ENCODE data around the gene PAXX.

PAXX gene

GRCh38 chr9:137034709-137035506 lies 42.7 kb downstream of the PAXX start:
- peaks cover 27% of the 10 kb centered on the region for H3K4me1 Mint-ChIP-seq (ENCODE audit: low read depth)
- no peaks in the 10 kb centered on the region for H3K9me3 Mint-ChIP-seq
- H3K36me3 Mint-ChIP-seq (ENCODE audit: low read depth), result no peaks in the 10 kb centered on the region
- peak overlapping the region; percentile 72 for H3K4me3 Mint-ChIP-seq
- DNase-seq (ENCODE audit: low spot score), result peak; percentile 80
- peak overlapping the region; percentile 79 for H3K27ac Mint-ChIP-seq
- H3K27me3 Mint-ChIP-seq (ENCODE audit: low read depth), result no peaks in the 10 kb centered on the region

- H3K27me3 Mint-ChIP-seq (ENCODE audit: low read depth), result no peaks in the 10 kb centered on the region
- no peaks in the 10 kb centered on the region for H3K9me3 Mint-ChIP-seq
- H3K4me1 Mint-ChIP-seq (ENCODE audit: low read depth), result peaks cover 24% of the 10 kb centered on the region
- no peak for DNase-seq (ENCODE audit: low spot score)
- H3K4me3 Mint-ChIP-seq, result peak overlapping the region; percentile 72
- H3K27ac Mint-ChIP-seq, result peak overlapping the region; percentile 79
- H3K36me3 Mint-ChIP-seq (ENCODE audit: low read depth), result no peaks in the 10 kb centered on the region
Measured at GRCh38 chr9:137035507-137035834, 43.2 kb downstream of the PAXX start.

GRCh38 chr9:137035937-137036336 lies 43.7 kb downstream of the PAXX start:
- Mint-ChIP-seq H3K36me3 (ENCODE audit: low read depth) (no peaks in the 10 kb centered on the region), H3K27me3 (ENCODE audit: low read depth) (no peaks in the 10 kb centered on the region), H3K9me3 (no peaks in the 10 kb centered on the region), H3K27ac (no peak overlapping the region), H3K4me1 (ENCODE audit: low read depth) (peaks cover 19% of the 10 kb centered on the region), H3K4me3 (no peak overlapping the region)
- no peak for DNase-seq (ENCODE audit: low spot score)

GRCh38 chr9:137037035-137037434 lies 44.8 kb downstream of the PAXX start:
- no peak overlapping the region for H3K27ac Mint-ChIP-seq
- no peak for DNase-seq (ENCODE audit: low spot score)

GRCh38 chr9:137037483-137037882 lies 45.3 kb downstream of the PAXX start:
- Mint-ChIP-seq H3K36me3 (ENCODE audit: low read depth) (no peaks in the 10 kb centered on the region), H3K9me3 (no peaks in the 10 kb centered on the region), H3K4me3 (no peak overlapping the region), H3K27me3 (ENCODE audit: low read depth) (no peaks in the 10 kb centered on the region), H3K27ac (no peak overlapping the region), H3K4me1 (ENCODE audit: low read depth) (peaks cover 15% of the 10 kb centered on the region)
- no peak for DNase-seq (ENCODE audit: low spot score)

More at GRCh38 chr9:137037035-137037434, 44.8 kb downstream of the PAXX start:
- Mint-ChIP-seq H3K36me3 (ENCODE audit: low read depth) (no peaks in the 10 kb centered on the region), H3K27me3 (ENCODE audit: low read depth) (no peaks in the 10 kb centered on the region), H3K4me1 (ENCODE audit: low read depth) (peaks cover 16% of the 10 kb centered on the region), H3K4me3 (no peak overlapping the region), H3K9me3 (no peaks in the 10 kb centered on the region)

GRCh38 chr9:137038916-137039315 lies 46.7 kb downstream of the PAXX start:
- no peak overlapping the region for H3K27ac Mint-ChIP-seq

GRCh38 chr9:137039611-137040366 lies 47.6 kb downstream of the PAXX start:
- Mint-ChIP-seq H3K9me3 (no peaks in the 10 kb centered on the region), H3K4me3 (no peak overlapping the region), H3K27ac (no peak overlapping the region), H3K4me1 (ENCODE audit: low read depth) (peaks cover 9% of the 10 kb centered on the region), H3K36me3 (ENCODE audit: low read depth) (no peaks in the 10 kb centered on the region), H3K27me3 (ENCODE audit: low read depth) (peaks cover 9% of the 10 kb centered on the region)
- DNase-seq (ENCODE audit: low spot score), result no peak

More at GRCh38 chr9:137038916-137039315, 46.7 kb downstream of the PAXX start:
- Mint-ChIP-seq H3K9me3 (no peaks in the 10 kb centered on the region), H3K27me3 (ENCODE audit: low read depth) (peaks cover under 1% of the 10 kb centered on the region), H3K36me3 (ENCODE audit: low read depth) (no peaks in the 10 kb centered on the region), H3K4me1 (ENCODE audit: low read depth) (peaks cover 10% of the 10 kb centered on the region), H3K4me3 (no peak overlapping the region)
- DNase-seq (ENCODE audit: low spot score), result no peak

- peaks cover 5% of the 10 kb centered on the region for H3K4me1 Mint-ChIP-seq (ENCODE audit: low read depth)
Measured at GRCh38 chr9:137040568-137040967, 48.3 kb downstream of the PAXX start.

GRCh38 chr9:137041124-137041523 lies 48.9 kb downstream of the PAXX start:
- Mint-ChIP-seq H3K4me1 (ENCODE audit: low read depth) (peaks cover 5% of the 10 kb centered on the region), H3K27ac (no peak overlapping the region), H3K4me3 (no peak overlapping the region), H3K27me3 (ENCODE audit: low read depth) (peaks cover 16% of the 10 kb centered on the region), H3K36me3 (ENCODE audit: low read depth) (no peaks in the 10 kb centered on the region), H3K9me3 (no peaks in the 10 kb centered on the region)
- DNase-seq (ENCODE audit: low spot score), result no peak

More at GRCh38 chr9:137040568-137040967, 48.3 kb downstream of the PAXX start:
- no peaks in the 10 kb centered on the region for H3K9me3 Mint-ChIP-seq
- H3K27me3 Mint-ChIP-seq (ENCODE audit: low read depth), result peaks cover 16% of the 10 kb centered on the region
- no peak for DNase-seq (ENCODE audit: low spot score)
- H3K4me3 Mint-ChIP-seq, result no peak overlapping the region
- H3K27ac Mint-ChIP-seq, result no peak overlapping the region
- H3K36me3 Mint-ChIP-seq (ENCODE audit: low read depth), result no peaks in the 10 kb centered on the region

GRCh38 chr9:137042751-137043727 lies 50.8 kb downstream of the PAXX start:
- DNase-seq (ENCODE audit: low spot score), result no peak
- Mint-ChIP-seq H3K4me3 (no peak overlapping the region), H3K4me1 (ENCODE audit: low read depth) (peaks cover 5% of the 10 kb centered on the region), H3K36me3 (ENCODE audit: low read depth) (no peaks in the 10 kb centered on the region), H3K27me3 (ENCODE audit: low read depth) (peaks cover 30% of the 10 kb centered on the region), H3K27ac (no peak overlapping the region), H3K9me3 (no peaks in the 10 kb centered on the region)
